CD4-positive, alpha-beta T cell treated with Interferon gamma for 1 hour (primary cell): Measurements from ENCODE around the gene ZNF654.
"Not testable (repeated sequence)": the region's sequence is repeated elsewhere in the genome, so short reads cannot be mapped to it uniquely, and the experiment has no call there.

Experiments
- DNase-seq: peaks from one replicate; pipeline ENCODE4 v3.0.0-alpha.2; 2020

Gene ZNF654

GRCh38 chr3:88142094-88142624, 83.1 kb downstream of the ZNF654 start:
- DNase-seq, result no peak

DNA sequence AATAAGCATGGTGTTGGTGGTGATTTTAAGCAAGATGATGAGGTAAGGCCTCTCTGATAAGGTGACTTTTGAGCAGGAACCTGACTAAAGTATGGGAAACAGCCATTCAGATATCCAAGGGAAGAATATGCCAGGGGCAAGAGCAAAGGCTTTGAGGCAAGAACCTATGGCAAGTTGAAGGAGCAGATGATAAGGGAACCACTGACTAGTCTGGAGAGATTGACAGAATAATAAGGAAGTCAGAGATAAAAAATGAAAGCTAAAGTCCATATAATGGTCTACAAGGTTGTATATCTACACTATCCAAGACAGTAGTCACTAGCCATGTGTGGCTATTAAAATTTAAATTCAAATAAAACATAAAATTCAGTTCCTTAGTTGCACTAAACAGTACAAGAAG, 88.2 kb downstream of the ZNF654 start:
- no peak for DNase-seq

- DNase-seq, result no peak
Measured at GRCh38 chr3:88148651-88149050, 89.6 kb downstream of the ZNF654 start.

- no peak for DNase-seq
Measured at GRCh38 chr3:88149101-88149508, 90.0 kb downstream of the ZNF654 start.

DNA sequence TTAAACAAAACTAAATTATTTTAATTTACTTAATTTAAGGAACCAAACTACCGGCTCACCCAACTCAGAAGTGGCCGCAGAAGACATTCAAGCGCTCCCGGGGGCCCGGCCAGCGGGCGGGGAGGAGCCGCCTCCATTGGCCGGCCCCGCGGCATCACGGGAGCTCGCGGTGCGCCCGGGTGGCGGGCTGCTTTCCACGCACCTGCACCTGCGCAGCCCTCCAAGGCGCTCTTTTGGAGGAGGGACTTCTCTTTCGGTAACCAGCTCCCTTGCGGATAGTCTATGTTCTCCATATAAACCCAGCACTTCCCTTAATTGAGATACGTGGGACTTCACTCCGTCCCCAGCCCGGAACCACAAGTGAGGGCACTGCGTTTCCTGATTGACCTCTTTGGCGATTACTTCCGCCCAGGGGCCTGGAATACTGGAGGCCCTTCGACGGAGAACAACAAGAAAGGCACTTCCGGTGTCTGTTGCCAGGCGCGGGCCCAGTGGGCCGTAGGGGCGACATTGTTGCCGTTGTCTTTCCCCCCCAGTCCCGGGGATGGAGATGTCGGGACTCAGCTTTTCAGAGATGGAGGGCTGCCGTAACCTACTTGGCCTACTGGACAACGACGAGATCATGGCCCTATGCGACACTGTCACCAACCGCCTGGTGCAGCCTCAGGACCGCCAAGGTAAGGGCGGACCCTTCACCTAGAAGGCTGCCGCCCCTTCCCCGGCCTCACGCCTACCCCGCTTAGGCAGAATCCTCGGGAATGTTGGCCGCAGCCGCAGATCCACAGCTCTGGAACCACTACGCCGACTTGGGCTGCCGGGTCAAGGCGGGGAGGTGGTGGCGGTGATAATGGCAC, 90.7 kb downstream of the ZNF654 start, which contains the start of gene C3orf38:
Gene C3orf38 (plus strand): TSS at position 451 of the 854 bp plus-strand sequence. CDS start 94 bp downstream, at position 545.
- peak; percentile 76 for DNase-seq

- DNase-seq, result no peak
Measured at GRCh38 chr3:88150371-88150770, 91.3 kb downstream of the ZNF654 start.

- no peak for DNase-seq
Measured at GRCh38 chr3:88150806-88151205, 91.8 kb downstream of the ZNF654 start.

GRCh38 chr3:88151358-88151757, 92.3 kb downstream of the ZNF654 start:
- no peak for DNase-seq

DNA sequence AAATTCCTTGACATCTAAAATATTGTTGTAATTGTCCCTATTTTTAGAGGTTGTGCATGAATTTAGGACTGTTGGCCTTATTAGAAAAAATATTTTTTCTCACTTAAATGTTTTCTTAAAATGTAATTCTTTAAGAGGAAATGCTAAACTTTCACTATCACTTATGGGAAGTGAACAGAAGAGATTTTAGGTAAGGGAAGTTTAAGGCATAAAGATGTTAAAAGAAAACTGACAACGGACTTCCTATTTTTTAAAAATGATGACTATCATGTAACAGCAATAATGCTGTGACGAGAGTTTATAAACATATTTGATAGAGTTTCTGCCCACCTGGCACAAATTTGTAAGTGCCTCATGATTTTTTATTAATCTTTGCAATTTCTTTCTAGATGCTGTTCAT, 93.8 kb downstream of the ZNF654 start:
- DNase-seq, result no peak

- DNase-seq, result no peak
Measured at GRCh38 chr3:88166419-88166971, 107.4 kb downstream of the ZNF654 start.

- no peak for DNase-seq
Measured at GRCh38 chr3:88167173-88167572, 108.1 kb downstream of the ZNF654 start.

GRCh38 chr3:88167704-88168103, 108.6 kb downstream of the ZNF654 start:
- DNase-seq, result no peak

DNA sequence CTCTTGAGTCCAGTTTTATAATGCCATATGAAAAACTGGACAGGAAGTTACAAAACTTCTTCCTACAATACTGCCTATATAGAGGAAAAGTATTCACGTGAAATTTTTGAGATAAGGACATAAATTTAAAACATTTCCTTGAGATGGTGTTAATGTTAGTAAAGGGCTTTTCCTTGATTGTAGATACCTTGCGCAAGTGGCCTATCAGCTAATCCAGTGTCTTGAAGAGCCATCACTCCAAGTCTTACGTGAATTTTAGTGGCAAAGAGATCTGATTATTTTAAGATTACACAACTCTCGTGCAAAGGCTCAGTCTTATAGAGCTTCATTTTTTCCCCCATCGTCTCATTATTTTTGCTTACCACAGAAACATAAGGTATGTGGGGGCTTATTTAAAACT, 109.1 kb downstream of the ZNF654 start:
- no peak for DNase-seq

DNA sequence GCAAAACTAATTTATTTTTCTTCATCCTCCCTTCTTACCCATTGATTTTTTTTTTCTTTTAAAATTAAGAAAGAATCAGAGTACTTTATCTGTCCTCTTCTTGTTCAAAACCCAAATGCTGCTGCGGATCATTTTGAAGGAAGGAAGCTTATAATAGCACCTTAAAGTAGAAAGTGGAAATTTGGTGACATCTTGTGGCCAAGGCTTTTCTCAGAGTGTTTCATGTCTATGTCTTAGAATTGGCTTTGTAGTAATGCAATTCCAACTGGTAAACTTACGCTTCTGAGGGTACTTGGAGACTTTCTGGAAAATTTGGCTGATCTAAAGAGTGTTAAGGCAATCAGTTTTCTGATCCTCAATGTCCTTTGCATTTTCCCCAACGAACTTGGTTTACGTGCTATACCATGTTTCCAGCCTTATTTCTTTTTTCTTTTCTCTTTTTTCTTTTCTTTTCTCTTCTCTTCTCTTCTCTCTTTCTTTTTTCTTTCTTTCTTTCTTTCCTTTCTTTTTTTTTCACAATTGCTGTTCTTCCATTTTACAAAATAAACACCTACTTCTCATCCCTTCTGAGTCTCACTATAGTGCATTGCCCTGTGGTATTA, 121.4 kb downstream of the ZNF654 start:
- no peak for DNase-seq

DNA sequence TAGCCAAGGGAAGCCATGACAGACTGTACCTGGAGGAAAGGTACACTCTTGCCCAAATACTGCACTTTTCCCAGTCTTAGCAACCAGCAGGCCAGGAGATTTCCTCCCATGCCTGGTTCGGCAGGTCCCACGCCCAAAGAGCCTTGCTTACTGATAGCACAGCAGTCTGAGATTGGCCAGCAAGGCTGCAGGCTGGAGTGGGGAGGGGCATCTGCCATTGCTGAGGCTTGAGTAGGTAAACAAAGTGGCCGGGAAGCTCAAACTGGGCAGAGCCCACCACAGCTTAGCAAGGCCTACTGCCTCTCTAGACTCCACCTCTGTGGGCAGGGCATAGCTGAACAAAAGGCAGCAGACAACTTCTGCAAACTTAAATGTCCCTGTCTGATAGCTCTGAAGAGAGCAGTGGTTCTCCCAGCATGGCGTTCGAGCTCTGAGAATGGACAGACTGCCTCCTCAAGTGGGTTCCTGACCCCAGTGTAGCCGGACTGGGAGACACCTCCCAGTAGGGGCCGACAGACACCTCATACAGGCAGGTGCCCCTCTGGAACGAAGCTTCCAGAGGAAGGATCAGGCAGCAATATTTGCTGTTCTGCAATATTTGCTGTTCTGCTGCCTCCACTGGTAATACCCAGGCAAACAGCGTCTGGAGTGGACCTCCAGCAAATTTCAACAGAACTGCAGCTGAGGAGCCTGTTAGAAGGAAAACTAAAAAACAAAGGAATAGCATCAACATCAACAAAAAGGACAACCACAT, 123.3 kb downstream of the ZNF654 start:
- DNase-seq, result not testable (repeated sequence)

DNA sequence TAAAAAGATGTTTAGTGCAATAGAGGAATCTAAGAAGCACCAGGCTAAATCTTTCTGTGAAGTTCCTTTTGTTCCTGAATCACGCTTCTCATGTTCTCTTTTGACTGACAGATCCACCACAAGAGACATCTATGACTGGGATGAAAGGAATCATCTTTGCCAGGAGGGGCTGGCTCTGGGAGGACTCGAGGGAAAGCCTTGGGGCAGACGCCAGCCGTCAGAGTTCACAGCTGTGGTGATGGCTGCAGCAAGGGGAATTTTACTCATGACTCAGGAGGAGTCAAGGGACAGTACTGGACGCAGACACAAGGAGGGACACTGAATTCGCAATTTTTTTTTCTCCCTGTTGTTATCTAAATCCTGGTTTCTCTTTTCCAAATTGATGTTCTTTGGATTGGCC, 129.4 kb downstream of the ZNF654 start:
- no peak for DNase-seq

DNA sequence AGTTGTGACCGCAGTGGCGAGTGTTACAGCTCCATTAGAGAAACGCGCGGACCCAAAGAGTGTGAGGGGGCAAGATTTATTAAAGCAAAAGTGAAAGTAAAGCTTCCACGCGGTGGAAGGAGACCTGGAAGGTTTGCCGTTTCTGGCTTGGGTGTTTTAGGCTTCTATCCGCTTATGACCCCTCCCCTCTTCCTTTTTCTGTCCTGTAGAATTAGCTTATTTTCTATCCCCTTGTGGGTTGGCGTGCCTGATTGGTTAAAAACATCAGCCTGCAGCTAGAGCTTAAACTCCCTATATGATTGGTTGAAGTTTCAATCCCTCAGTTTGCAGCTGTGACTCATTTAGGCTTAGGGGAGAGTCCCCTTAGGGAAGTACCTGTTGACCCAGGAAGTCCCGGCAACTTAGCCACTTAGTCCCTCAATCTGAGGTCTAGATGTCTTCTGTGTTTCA, 130.3 kb downstream of the ZNF654 start:
- DNase-seq, result no peak

GRCh38 chr3:88191872-88192409, 132.9 kb downstream of the ZNF654 start:
- no peak for DNase-seq

DNA sequence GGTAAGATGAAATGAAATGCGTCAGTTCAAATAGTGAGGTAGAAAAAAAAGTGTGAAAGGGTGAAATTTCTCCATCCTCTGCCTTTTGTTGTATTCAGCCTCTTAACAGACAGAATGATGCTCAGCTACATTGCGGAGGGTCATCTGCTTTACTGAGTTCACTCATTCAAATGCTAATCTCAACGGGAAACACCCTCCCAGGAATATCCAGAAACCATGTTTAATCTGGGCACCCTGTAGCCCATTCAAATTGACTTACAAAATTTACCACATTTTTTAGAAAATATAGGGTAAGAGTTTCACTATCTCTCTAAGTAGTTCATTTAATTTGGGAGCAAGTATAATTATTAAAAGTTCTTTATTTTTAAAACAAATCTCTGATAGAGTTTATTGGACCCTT, 133.6 kb downstream of the ZNF654 start:
- DNase-seq, result no peak
